GM10266 (cell line): ENCODE results near the gene TMEM258.
A peak's percentile ranks its signal among the peaks of the same experiment; 100 is the strongest.

Source experiments
- DNase-seq: peaks from one replicate; pipeline ENCODE4 v3.0.0; 2012; ENCODE audit errors: extremely low spot score
- CTCF ChIP-seq: IDR thresholded peaks from 2 replicates; pipeline ENCODE4 v1.5.1; 2012; ENCODE audit warnings: mild to moderate bottlenecking, low read depth; ENCODE audit not compliant: control insufficient read depth, insufficient read depth; ENCODE audit errors: missing control alignments

TMEM258 gene

DNA sequence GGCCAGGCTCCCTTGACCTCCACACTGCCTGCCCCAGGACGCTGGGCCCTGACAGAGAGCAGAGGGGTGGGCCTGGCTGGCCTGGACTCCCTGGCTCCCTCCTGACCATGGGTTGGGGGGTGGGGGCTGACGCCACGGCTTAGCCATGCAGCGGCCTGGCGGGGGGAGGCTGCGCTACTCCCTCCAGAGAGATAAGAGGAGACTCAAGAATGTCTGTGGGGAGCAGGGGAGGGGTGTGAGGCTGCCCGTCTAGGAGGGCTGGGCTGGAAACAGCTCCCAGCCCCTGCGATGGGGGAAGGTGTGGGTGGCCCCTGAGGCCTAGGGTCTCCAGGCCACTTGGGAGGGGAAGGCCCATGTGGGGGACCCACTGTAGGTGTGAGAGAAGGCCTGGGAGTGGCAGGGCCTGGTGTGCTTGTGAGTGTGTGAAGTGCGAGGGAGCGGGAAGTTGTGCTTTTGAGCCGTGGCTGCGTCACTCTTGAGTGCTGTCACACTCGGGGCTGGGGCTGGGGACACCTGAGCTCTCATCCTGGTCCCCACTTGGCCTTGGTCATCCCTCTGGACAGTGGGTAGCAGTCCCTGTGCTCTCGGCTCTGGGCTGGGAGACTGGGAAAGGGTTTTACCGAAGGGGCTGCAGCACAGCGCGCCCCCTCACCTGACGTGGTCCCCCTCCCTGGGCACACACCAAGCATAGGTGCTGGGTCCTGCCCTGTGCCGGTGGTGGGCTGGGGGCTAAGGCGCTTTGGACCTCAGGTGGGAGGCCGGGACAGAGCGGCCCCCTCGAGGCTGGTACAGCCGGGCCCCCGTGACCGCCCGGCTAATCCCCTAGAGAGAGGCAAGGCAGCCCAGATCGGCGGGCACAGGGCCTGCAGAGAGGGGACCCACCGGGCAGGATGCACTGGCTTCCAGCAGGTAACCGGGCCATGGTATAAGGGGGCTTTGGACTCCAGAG lies 37.6 kb downstream of the TMEM258 start:
- no peak for DNase-seq
- TF ChIP-seq CTCF: no peak

DNA sequence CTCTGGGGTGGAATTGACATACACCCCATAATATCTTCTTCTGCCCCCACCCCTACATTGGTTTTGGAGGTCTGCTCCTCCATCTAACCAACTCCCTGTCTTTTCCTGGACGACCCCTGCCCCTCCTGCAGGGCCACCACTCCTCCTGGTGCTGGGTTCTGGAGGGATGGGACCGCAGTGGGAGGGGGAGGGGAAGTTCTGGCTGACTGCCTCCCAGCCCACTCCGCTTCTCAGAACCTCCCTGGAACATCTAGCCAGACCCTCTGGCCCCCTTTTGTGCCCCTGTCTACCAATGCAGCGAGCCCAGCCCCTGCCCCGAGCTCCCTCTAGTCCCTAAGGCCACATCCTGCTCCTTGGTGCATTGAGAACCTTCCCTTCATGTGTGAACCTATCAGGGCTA lies 38.7 kb downstream of the TMEM258 start:
- no peak for DNase-seq
- TF ChIP-seq CTCF: no peak

DNA sequence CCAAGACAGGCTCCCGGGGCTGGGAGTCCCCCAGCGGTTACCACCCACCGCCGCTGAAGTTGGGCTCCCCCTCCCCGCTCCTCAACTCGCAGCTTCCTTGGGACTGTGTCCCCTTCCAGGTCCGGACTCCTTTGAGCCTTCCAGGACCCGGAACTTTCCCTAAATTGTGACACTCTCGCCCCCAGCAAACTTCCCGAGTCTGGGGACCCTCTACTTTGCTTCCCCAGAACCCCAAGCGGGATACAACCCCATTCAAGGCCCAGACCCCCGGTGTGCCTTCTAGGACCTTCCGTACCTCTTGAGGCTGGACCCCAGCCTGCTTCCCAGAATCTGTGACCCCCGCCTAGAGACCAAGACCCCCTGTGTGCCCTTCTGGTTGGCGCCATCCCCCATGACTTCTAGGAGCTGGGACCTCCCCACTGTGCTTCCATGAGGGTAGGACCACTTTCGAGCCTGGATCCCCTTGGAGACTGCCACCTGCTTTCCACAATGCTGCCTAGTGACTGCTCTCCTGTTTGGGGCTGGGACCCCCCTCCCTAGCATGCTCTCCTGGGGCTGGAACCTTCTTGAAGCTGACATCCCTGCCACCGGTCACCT lies 39.4 kb downstream of the TMEM258 start:
- no peak for DNase-seq
- no peak for TF ChIP-seq CTCF

DNA sequence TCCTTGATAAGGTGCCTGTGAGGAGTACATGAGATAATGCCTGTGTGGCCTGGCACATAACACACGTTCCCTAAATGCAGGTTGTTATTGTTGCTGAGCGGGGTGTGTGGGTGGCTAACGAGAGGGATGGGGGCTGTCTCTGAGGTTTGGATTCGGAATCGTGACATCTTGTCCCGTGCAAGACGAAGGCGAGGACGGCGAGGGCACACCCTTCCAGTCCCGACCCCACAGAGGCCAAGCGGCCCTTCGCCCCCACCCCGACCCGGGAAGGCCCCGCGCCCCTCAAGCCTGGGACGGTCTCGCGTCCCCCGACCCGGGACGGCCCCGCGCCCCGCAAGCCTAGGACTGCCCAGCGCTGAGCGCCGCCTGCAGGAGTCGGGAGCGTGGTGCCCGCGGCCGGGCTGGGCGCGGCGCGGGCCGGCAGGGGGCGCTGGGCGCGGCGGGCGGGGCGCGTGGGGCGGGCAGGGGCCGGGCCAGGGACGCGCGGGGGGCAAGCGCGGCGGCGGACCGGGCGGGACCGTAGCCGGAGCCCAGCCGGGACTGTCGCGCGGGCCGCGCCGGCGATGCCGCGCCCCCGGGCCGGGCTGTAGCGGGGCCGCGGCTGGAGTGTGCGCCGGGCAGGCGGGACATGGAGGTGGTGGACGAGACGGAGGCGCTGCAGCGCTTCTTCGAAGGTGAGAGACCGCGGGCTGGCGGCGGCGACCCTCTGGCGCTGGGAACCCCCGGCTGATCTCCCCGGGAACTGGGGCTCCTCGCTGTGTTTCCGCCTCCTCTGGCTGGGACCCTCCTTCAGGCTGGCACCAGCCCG lies 40.1 kb downstream of the TMEM258 start, which contains the start of gene MYRF:
Gene MYRF, plus strand, starts transcription at position 520 of the 808 bp plus-strand sequence. Its CDS starts 109 bp downstream, at position 629.
- TF ChIP-seq CTCF: peak; percentile 93
- peak; percentile 89 for DNase-seq

DNA sequence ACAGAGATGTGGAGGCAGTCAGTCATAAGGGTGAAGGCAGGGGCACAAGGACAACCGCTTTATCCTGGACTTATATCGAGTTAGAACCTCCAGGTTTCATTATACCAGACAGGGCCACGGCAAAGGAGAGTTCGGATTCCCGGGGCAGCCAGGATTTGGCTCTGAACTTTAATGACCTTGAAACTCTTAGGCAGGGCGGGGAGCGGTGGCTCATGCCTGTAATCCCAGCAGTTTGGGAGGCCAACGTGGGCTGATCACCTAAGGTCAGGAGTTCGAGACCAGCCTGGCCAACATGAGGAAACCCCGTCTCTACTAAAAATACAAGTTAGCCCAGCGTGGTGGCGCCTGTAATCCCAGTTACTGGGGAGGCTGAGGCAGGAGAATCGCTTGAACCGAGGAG lies 41.0 kb downstream of the TMEM258 start:
- no peak for TF ChIP-seq CTCF
- no peak for DNase-seq

DNA sequence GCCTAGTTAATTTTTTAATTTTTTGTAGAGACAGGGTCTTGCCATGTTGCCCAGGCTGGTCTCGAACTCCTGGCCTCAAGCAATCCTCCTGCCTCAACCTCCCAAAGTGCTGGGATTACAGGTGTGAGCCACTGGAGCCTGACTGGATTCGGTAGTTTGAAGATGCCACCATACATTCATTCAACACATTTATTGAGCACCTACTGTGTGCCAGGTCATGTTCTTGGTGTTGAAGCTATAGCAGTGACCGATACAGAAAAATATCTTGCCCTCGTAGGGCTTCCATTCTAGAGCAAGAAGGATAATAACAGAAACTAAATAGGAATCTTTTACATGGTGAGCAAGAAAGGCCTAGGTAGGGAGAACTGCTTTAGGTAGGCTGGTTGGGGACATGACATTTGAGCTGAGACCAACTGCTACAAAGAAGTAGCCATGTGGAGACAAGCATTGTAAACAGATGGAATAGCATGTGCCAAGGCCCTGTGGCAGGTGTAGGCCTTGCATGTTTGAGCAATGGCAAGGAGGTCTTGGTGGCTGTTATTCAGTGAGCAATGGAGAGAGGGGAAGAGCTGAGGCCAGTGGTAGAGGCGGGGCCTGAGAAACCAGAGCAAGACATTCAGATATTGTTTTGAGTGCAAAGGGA lies 41.6 kb downstream of the TMEM258 start:
- no peak for DNase-seq
- TF ChIP-seq CTCF: no peak
